Prostate gland (tissue), 2 donors: Measurements from ENCODE around the gene CXCL6.

Experiments
- CTCF ChIP-seq, 4 experiments: fragments of 200-600 bp in 2 of 4; fragments of 450-650 bp in 2 of 4; sonication (generic) in 2 of 4; IDR thresholded peaks; 1 replicate in 3 of 4; 2 replicates in 1 of 4; pipeline ENCODE4 v1.5.1; 2016 to 2019; ENCODE audit warnings: antibody characterized with exemption in 4 of 4, mild to moderate bottlenecking in 2 of 4, moderate library complexity in 2 of 4
- POLR2A ChIP-seq: fragments of 450-650 bp; IDR thresholded peaks from one replicate; pipeline ENCODE4 v1.6.1; 2016; ENCODE audit warnings: antibody characterized with exemption, mild to moderate bottlenecking
- POLR2AphosphoS5 ChIP-seq: sonication (generic); formaldehyde crosslinking; IDR thresholded peaks from one replicate; pipeline ENCODE4 v1.6.1; 2017; ENCODE audit warnings: antibody characterized with exemption

GRCh38 chr4:73800206-73800605 lies 36.3 kb upstream of the CXCL6 start:
- TF ChIP-seq CTCF (IDR thresholded peaks at IDR 0.05) (no peak), POLR2A (no peak), POLR2AphosphoS5 (no peak)
